22Rv1 (cell line): ENCODE results near the gene OPHN1.

Experiments
- H3K27ac ChIP-seq: fragments of 450-650 bp; 2 replicates; pipeline ENCODE4 v1.5.1; 2017
- CTCF ChIP-seq: fragments of 450-650 bp; IDR thresholded peaks from 2 replicates; pipeline ENCODE4 v1.5.1; 2017; ENCODE audit warnings: mild to moderate bottlenecking
- ZFX ChIP-seq: fragments of 450-650 bp; IDR thresholded peaks from 2 replicates; pipeline ENCODE4 v1.6.1; 2017; ENCODE audit warnings: antibody characterized with exemption, borderline replicate concordance

The OPHN1 gene

GRCh38 chrX:68060506-68061205 lies 372.6 kb downstream of the OPHN1 start:
- no peak for TF ChIP-seq ZFX
- no peak overlapping the region for H3K27ac ChIP-seq

- TF ChIP-seq CTCF (no peak), ZFX (no peak)
- no peak overlapping the region for H3K27ac ChIP-seq
These were observed 373.8 kb downstream of the OPHN1 start for GRCh38 chrX:68059469-68059868.

GRCh38 chrX:68049466-68049865 lies 383.8 kb downstream of the OPHN1 start:
- H3K27ac ChIP-seq, result no peak overlapping the region
- TF ChIP-seq ZFX, result no peak
- no peak for TF ChIP-seq CTCF

- H3K27ac ChIP-seq, result no peak overlapping the region
- TF ChIP-seq CTCF (no peak), ZFX (no peak)
These were observed 384.5 kb downstream of the OPHN1 start for GRCh38 chrX:68048774-68049173.

- TF ChIP-seq ZFX (no peak), CTCF (no peak)
- no peak overlapping the region for H3K27ac ChIP-seq
These were observed 388.2 kb downstream of the OPHN1 start for GRCh38 chrX:68045008-68045577.

GRCh38 chrX:68043713-68044438 lies 389.4 kb downstream of the OPHN1 start:
- TF ChIP-seq CTCF, result no peak
- TF ChIP-seq ZFX, result no peak
- H3K27ac ChIP-seq, result no peak overlapping the region

GRCh38 chrX:68041110-68041509 lies 392.2 kb downstream of the OPHN1 start:
- no peak for TF ChIP-seq CTCF
- no peak for TF ChIP-seq ZFX
- H3K27ac ChIP-seq, result no peak overlapping the region
